LNCaP clone FGC (cell line): ENCODE data around the gene KLHL10.

Source experiments
- DNase-seq: peaks from one replicate; pipeline ENCODE4 v3.0.0-alpha.2; 2011; ENCODE audit warnings: low read depth
- H3K4me3 ChIP-seq: 2 replicates; pipeline ENCODE4 v1.5.1; 2011; ENCODE audit warnings: mild to moderate bottlenecking, low read depth, low read length, control low read depth
- CTCF ChIP-seq: IDR thresholded peaks from 2 replicates; pipeline ENCODE4 v1.5.1; 2012; ENCODE audit warnings: mild to moderate bottlenecking; ENCODE audit not compliant: control insufficient read depth, insufficient read depth; ENCODE audit errors: extremely low read depth

KLHL10 gene

GRCh38 chr17:41892021-41892376 lies 54.4 kb downstream of the KLHL10 start:
- H3K4me3 ChIP-seq, result no peak overlapping the region
- DNase-seq, result no peak
- no peak for TF ChIP-seq CTCF

GRCh38 chr17:41893384-41893783 lies 55.8 kb downstream of the KLHL10 start:
- DNase-seq, result no peak
- no peak overlapping the region for H3K4me3 ChIP-seq
- TF ChIP-seq CTCF, result no peak

- DNase-seq, result no peak
- TF ChIP-seq CTCF, result no peak
- no peak overlapping the region for H3K4me3 ChIP-seq
Observed at GRCh38 chr17:41894791-41895331, 57.2 kb downstream of the KLHL10 start.

GRCh38 chr17:41895617-41896016 lies 58.0 kb downstream of the KLHL10 start:
- DNase-seq, result no peak
- no peak for TF ChIP-seq CTCF

GRCh38 chr17:41896726-41897125 lies 59.1 kb downstream of the KLHL10 start:
- TF ChIP-seq CTCF, result no peak
- no peak for DNase-seq
- H3K4me3 ChIP-seq, result no peak overlapping the region

More at GRCh38 chr17:41895617-41896016, 58.0 kb downstream of the KLHL10 start:
- H3K4me3 ChIP-seq, result no peak overlapping the region
